HG02973 (cell line): ENCODE results near the gene CTU1.
"Not testable (repeated sequence)": the region's sequence is repeated elsewhere in the genome, so short reads cannot be mapped to it uniquely, and the experiment has no call there.

ENCODE experiments used
- ATAC-seq: cut with Tn5 transposase; IDR thresholded peaks from one replicate; pipeline ENCODE4 v1.9.1; 2021; ENCODE audit warnings: moderate library complexity; ENCODE audit not compliant: unreplicated experiment

CTU1 gene

DNA sequence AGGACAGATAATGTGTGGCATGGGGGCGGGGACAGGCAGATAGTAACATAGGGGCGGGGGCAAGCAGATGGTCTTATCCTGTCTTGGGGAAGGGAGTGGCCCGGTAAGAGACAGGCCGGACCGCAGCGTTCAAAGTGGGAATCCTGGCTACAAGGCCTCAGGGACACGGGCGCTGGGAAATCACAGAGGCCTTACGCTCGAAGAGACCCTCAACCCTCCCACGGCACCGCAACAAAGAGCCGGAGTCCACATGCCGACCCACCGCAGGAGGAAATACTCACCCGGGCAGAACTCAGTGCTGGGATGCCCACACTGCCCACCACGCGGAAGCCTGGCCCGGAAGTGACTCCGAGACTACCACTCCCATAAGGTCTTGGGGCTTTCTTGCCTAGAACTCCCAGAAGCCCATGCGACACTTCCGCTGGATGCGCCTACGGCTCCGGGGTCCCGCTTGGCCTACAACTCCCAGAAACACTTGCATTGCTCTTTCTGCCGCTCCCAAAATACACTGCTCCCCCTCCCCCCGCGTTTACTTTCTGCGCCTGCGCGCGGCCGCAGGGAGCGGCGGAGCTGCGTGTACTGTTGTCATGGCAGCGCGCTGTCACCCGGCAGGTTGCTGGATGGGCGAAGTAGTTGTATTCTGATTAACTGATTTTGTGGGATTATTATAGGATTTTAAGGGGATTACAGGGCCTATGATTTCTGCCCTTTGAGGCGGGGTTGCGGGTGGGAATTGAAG, at the start of gene CTU1:
Gene CTU1, minus strand, starts transcription at position 344 of the 739 bp plus-strand sequence. CDS start 3,840 bp downstream, outside the sequence.
- ATAC-seq, result peak; percentile 91

- ATAC-seq, result no peak
Observed at GRCh38 chr19:51157265-51157664, 49.1 kb upstream of the CTU1 start.

DNA sequence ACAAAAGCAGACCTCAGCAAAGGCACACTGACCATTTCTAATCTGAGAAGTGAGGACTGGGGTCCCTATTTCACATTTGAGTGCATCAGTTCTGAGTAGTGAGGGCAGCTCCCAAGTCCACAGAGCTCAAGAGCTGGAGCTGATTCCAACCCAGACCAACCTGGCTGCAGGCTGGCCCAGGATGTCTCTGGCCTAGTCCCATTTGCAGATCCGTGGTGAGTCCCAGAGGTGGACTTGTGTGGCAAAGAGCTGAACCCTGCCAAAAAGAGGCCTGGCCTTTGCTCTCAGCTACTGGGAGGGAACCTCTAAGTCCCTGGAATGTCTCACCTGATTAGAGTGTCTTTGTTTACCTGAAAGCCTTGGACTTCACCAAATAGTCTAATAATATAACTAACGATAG, 48.5 kb upstream of the CTU1 start:
- ATAC-seq, result no peak

DNA sequence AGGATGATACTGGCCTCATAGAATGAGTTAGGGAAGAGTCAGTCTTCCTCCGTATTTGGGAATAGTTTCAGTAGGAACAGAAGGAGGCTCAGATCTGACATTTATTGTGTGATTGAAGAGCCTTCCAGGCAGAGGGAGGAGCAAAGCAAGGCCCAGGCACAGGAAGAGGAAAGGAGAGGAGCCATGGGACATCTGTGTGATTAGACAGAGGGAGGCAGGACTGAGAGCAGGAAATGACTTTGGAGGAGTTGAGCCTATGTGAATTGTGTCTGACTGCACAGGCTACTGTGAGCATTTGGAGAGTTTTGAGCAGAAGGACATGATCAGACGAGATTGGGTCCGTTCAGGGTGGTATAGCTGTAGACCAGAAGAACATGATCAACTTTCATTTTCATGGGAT, 42.4 kb upstream of the CTU1 start:
- no peak for ATAC-seq

GRCh38 chr19:51148580-51148979, 40.4 kb upstream of the CTU1 start:
- no peak for ATAC-seq

DNA sequence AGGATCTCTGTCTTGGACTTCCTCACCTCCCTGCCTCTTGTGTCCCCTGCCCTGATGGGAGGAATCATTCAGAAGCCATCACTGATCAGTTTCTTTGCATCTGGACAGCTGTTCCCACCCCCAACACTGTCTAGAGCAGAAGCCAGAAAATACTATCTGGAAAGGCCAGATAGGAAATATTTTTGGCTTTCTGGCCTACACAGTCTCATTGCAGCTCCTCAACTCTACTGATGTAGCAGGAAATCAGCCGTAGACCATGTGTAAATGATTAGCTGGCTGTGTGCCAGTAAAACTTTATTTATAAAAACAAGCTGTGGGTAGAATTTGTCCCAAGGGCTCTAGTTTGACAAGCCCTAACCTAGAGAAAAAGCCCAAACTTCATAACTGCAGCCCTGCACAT, 39.5 kb upstream of the CTU1 start:
- ATAC-seq, result no peak

- ATAC-seq, result no peak
Observed at GRCh38 chr19:51146751-51147150, 38.5 kb upstream of the CTU1 start.

- no peak for ATAC-seq
Observed at GRCh38 chr19:51145916-51146493, 37.8 kb upstream of the CTU1 start.

- ATAC-seq, result no peak
Observed at GRCh38 chr19:51144482-51145045, 36.4 kb upstream of the CTU1 start.

DNA sequence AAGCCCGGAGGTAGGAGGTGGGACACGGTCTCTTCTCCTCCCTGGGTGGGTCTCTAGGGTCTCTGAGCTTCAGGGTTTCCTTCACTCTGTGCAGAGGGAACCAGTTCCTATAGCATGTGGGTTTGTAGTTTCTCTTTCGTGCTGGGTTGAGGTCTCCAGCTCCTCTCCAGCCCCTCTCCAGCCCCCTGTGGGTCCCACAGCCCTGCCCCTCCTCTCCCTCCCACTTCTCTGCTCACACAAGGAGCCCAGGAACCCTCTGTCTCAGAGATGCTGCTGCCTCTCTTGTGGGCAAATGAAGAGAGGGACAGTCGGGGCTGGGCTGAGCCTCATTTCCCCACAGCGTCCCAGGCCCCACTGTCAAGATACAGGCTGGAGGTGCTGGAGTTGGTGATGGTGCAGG, 35.3 kb upstream of the CTU1 start:
- ATAC-seq, result no peak

- ATAC-seq, result not testable (repeated sequence)
Observed at GRCh38 chr19:51142809-51143475, 34.7 kb upstream of the CTU1 start.

DNA sequence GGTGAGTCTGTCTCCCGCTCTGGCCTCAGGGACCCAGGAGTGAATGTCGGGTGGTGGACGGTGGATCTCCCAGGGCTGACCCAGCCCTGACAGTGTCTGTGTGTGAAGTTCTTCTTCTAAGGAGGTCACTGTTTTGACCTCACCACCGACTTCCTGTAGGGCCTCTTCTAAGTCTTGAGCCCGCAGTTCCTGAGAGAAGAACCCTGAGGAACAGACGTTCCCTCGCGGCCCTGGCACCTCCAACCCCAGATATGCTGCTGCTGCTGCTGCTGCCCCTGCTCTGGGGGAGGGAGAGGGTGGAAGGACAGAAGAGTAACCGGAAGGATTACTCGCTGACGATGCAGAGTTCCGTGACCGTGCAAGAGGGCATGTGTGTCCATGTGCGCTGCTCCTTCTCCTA, 33.9 kb upstream of the CTU1 start, which contains the start of gene SIGLEC7:
Gene SIGLEC7, plus strand, starts transcription at position 183 of the 400 bp plus-strand sequence. Its CDS starts 69 bp downstream, at position 252.
- no peak for ATAC-seq

GRCh38 chr19:51141181-51141580, 33.0 kb upstream of the CTU1 start:
- no peak for ATAC-seq

DNA sequence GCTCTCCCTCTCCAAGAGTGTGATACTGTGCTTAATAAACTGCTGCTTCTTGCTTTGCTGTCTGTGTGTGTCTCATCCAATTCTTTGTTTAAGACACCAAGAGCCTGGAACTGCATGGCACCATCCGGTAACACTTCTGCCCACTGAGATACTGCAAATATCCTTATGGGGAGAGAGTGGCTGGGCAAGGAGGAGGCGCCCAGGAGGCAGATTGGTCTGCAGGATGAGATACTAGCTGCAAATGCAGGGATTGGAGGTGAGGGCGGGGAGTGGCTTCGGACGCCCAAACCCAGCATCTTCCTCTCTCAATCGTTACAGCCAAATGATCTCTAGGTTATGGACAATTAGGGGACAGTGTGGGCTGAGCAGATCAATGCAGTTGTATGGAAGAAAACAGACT, 32.2 kb upstream of the CTU1 start:
- ATAC-seq, result no peak

- ATAC-seq, result no peak
Observed at GRCh38 chr19:51139299-51140014, 31.2 kb upstream of the CTU1 start.

GRCh38 chr19:51138549-51138979, 30.4 kb upstream of the CTU1 start:
- ATAC-seq, result no peak

DNA sequence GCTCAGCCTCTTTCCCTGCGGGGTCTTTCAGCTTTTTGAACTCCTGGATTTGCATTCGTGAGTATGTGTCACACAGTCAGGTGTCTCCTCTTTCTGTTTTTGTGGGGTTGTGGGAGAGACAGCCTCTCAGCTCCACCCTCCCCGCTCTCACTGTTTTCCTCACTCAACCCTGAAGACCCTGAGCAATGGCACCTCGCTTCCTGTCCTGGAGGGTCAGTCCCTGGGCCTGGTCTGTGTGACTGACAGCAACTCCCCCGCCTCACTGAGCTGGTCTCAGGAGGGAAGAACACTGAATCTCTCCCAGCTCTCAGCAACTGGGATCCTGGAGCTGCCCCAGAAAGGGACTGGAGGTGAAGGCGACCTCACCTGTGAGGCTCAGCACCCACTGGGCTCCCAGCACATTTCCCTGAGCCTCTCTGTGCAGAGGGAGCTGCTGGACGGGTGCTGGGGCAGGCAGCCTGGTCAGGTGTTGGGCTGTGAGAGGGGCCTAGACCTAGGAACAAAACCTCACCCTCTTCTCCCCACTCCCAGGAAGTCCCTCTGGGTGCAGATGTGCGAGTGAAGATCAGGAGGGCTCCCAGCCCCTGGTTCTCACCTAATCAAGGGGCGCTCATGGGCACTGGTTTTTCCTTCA, 29.7 kb upstream of the CTU1 start:
- ATAC-seq, result no peak

- no peak for ATAC-seq
Observed at GRCh38 chr19:51136851-51137551, 28.8 kb upstream of the CTU1 start.

DNA sequence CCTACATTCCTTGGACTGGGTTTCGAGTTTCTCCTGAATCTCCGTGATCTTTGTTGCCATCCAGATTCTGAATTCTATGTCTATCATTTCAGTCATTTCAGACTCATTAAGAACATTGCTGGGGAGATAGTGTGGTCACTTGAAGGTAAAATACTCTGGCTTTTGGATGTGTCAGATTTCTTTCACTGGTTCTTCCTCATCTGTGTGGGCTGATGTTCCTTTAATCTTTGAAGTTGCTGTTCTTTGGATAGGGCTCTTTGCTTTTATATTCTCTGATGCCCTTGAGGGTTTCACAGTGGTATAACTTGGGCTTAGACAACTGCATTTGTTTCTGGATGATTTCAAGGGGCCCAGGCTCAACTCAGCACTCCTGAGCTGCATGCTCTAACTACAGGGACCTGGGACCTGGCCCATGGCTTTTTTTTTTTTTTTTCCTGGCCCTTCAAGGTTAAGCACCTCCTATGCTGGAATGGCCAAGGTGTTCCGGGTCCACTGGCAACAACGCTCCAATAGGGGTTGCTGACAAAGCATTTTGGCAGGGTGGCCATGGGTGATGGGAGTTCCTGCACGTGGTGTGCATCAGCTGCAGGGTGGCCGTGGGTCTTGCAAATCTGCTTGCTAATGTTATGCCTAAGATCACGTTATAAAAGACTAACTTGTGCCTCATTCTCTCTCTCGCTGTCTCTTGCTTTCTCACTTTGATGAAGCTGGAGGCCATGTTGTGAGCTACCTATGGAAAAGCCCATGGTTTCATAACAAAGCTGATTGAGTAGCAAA, 28.0 kb upstream of the CTU1 start:
- no peak for ATAC-seq
